Heart left ventricle (tissue), 13 donors: Measurements from ENCODE around the gene COL6A1.

Experiments used
- POLR2A ChIP-seq, 2 donors: fragments of 450-650 bp; IDR thresholded peaks; one replicate each; pipeline ENCODE4 v1.6.1; 2017; ENCODE audit warnings: antibody characterized with exemption in 2 of 2, mild to moderate bottlenecking in 2 of 2, moderate library complexity in 2 of 2
- TF ChIP-seq, protein P1 (sequence below), 12 donors: fragments of 200-600 bp; sonication (generic) in 4 of 12; IDR thresholded peaks; one replicate each; pipeline versions ENCODE4 v1.5.0 to v1.8.0; 2018 to 2022; ENCODE audit warnings: antibody characterized with exemption in 12 of 12, mild to moderate bottlenecking in 5 of 12
- donor health status: ischemic (EF 13 %, LVEDD 7.1; RV severe dilation, severe dysfunction).
- donor health status: DM: no; HTN: yes; CAD: no.
- donor health status: DM: no; HTN: no; CAD: no.
- donor health status: ischemic (EF 25% LVEDD 6.9; RV normal size, moderate dysfunction).
- donor health status: ischemic (EF 25% LVEDD 5.7; RV mildly dilated, moderate dysfunction).
- donor health status: ischemic (EF 35%, LVEDD 5.7; RV mildly dilated, moderate dysfunction).
- donor health status: nonischemic (EF 11% LVEDD 7.7; RV severe dilation, severe dysfunction).
- donor health status: DM: yes; HTN: yes; CAD: no.
- donor health status: PGD.
- donor health status: ischemic (EF 29% LVEDD 5.4; RV normal size, mild dysfunction).
- donor health status: nonischemic (EF 23%, LVEDD 6.1; RV moderate dilation, normal function).

DNA sequence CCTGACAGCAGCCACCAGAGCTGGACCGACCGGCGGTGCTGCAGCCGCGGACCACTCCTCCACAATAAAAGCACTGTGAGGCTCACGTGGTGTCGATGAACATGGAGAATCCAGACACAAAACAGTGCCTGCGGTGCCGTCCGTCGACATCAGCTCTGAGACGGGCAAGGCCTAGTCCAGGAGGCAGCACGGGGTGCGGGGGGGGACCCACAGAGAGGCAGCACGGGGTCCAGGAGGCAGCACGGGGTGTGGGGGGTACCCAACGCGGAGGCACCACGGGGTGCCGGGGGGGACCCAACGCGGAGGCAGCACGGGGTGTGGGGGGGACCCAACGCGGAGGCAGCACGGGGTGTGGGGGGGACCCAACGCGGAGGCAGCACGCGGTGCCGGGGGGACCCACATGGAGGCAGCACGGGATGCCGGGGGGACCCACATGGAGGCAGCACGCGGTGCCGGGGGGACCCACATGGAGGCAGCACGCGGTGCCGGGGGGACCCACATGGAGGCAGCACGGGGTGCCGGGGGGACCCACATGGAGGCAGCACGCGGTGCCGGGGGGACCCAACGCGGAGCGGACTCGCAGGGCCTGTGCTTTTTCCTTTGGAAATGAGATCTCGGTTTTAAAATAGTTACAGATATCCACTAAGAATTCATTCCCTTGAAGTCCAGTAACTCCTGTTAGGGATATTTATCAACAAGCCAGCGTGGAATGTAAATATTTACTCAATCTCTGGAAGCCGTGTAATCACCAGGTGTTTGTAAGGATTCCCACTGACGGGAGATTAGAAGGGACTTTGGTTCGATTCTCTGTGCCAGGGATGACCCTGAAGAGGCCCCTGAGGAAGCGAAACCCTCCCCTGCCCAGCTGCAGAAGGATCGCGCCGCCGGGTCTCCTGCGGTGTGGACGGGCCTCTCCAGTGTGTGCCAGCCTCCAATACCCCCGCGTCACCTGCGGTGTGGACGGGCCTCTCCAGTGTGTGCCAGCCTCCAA lies 52.1 kb downstream of the COL6A1 start:
- TF ChIP-seq, protein P1, sequence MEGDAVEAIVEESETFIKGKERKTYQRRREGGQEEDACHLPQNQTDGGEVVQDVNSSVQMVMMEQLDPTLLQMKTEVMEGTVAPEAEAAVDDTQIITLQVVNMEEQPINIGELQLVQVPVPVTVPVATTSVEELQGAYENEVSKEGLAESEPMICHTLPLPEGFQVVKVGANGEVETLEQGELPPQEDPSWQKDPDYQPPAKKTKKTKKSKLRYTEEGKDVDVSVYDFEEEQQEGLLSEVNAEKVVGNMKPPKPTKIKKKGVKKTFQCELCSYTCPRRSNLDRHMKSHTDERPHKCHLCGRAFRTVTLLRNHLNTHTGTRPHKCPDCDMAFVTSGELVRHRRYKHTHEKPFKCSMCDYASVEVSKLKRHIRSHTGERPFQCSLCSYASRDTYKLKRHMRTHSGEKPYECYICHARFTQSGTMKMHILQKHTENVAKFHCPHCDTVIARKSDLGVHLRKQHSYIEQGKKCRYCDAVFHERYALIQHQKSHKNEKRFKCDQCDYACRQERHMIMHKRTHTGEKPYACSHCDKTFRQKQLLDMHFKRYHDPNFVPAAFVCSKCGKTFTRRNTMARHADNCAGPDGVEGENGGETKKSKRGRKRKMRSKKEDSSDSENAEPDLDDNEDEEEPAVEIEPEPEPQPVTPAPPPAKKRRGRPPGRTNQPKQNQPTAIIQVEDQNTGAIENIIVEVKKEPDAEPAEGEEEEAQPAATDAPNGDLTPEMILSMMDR (IDR thresholded peaks at IDR 0.05) = no peak
- TF ChIP-seq POLR2A (IDR thresholded peaks at IDR 0.05) = no peak
